Activated CD4-positive, alpha-beta T cell treated with anti-CD3 and anti-CD28 coated beads, Interleukin-2, amount 50 U/mL, for 24 hours (primary cell): ENCODE data around the gene BBS9.
"Not testable (repeated sequence)": the region's sequence is repeated elsewhere in the genome, so short reads cannot be mapped to it uniquely, and the experiment has no call there.

Experiments used
- DNase-seq, 2 donors: peaks; one replicate each; pipeline ENCODE4 v3.0.0-alpha.2; 2020; ENCODE audit warnings: low read depth in 1 of 2, low spot score in 1 of 2

The BBS9 gene

DNA sequence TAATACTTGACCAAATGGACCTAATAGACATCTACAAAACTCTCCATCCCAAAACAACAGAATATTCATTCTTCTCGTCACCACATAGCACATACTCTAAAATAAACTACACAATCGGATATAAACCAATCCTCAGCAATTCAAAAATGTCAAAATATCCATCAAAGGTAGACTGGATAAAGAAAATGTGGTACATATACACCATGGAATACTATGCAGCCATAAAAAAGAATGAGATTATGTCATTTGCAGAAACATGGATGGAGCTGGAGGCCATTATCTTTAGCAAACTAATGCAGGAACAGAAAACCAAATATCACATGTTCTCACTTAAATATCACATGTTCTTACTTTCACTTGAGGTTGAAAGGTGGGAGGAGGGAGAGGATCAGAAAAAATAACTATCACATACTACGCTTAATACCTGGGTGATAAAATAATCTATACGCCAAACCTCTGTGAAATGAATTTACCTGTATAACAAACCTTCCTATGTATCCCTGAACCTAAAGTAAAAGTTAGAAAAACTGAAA is 142.5 kb downstream of the BBS9 start:
- not testable (repeated sequence) for DNase-seq

DNA sequence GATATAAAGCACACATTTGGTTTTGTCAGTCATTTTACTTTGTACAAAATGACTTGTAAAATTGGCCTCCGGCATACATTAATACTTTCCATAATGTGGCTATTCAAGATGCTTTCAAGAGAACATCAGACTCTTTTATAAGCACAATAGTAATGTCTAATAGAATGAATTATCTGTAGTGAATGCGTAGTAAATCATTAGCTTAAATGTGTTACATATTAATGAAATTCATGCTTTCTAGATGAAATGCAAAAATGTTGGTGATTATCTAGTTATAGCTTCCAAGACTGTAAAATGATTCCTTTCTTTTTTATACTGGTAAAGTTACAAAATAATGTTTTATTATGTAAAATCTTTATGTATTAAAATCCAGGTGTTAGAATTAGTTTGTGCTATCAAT is 144.0 kb downstream of the BBS9 start:
- DNase-seq, result no peak

DNA sequence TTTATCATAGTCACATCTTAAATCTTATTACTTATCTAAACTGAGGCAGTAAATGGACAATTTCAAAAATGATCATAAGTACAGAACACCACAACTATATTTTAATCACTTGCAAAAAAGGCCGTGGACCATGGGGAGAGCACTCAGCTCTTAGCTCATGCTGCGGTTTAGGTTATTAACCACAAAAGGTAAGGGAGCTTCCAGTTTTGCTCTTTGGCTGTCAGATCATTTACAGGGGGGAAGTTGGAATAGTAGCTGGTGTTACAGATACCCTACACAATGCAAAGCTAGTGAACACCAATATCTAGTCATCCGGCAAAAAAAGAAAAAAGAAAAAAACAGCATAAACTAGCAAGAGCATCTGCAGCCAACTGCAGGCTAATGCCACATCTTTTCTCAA is 147.0 kb downstream of the BBS9 start:
- no peak for DNase-seq

DNA sequence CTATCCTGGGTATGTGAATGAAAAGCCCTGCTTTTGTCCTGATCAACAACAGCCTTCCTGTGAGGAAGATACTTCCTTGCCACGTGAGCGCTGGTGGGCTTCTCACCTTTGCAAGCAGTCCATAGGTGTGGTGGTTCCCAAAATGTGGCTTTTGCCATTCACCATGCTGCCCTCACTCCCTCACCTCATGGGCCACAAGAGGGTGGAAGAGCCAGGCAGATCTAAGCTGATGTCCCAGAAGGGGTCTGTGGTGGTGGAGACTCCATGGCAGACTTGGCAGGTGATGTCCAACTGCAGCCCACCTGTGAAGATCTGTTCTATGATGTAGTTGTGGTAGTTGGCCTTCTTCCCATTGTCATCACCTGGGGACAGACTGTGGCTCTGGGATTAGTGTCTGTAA is 147.4 kb downstream of the BBS9 start:
- no peak for DNase-seq

DNA sequence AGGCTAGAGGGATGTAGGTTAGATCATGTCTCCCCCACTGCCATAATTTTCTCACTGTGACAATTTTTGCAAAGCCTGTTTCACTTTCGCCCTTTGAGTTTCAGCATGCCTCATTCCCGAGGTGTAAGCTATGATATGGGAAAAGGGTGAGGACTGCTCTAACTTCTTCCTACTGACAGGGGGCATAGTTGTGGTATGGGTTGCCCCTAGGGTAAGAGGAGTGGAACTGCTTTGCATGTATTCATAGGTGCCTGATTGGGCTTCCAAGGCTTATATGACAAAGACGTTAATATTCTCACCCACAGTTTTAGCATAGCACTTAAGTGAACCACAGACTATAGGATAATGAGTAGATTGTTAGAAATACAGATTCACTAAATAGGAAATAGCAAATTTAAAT is 148.7 kb downstream of the BBS9 start:
- no peak for DNase-seq

DNA sequence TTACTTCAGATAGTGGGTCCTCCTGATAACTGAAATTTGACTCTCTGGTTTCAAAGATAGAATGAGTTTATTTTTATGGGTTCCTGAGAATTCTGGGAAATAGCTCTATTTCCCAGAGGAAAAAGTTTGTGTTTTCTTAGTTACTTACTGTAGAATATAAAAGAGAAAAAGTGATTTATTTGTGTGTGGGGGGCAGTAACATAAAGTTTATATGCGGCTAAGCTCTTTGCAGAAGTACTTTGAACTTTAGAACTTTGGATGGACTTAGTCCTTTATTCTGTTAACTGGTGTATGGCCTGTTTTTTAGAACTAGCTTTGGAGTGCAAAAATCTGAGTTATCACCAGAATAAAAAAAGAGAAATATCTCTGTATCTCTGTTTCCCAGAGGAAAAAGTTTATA is 157.1 kb downstream of the BBS9 start:
- DNase-seq, result no peak

- no peak for DNase-seq
These were observed 158.4 kb downstream of the BBS9 start for GRCh38 chr7:33287738-33288137.

- no peak for DNase-seq
These were observed 169.5 kb downstream of the BBS9 start for GRCh38 chr7:33298848-33299247.

GRCh38 chr7:33299425-33299824 is 170.1 kb downstream of the BBS9 start:
- DNase-seq, result no peak

DNA sequence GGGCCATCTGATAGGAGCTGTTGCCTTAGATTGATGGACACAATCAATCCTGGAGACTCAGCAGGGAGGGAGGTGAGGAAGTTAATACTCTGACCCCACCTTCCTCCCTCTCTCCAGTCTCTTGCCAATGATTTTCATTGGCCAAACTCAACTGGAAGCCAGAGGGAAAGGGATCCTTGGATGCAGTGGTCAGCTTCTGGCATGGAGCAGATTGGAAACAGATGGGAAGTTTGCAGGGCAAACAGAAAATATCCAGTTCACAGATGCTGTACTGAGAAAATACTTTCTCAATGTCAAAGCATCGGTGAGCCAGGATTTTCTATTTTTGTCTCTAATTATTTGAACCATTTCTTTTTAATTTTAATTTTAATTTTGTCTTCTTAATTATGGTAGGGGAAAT is 170.8 kb downstream of the BBS9 start:
- DNase-seq, result no peak

- no peak for DNase-seq
These were observed 171.4 kb downstream of the BBS9 start for GRCh38 chr7:33300742-33301141.

DNA sequence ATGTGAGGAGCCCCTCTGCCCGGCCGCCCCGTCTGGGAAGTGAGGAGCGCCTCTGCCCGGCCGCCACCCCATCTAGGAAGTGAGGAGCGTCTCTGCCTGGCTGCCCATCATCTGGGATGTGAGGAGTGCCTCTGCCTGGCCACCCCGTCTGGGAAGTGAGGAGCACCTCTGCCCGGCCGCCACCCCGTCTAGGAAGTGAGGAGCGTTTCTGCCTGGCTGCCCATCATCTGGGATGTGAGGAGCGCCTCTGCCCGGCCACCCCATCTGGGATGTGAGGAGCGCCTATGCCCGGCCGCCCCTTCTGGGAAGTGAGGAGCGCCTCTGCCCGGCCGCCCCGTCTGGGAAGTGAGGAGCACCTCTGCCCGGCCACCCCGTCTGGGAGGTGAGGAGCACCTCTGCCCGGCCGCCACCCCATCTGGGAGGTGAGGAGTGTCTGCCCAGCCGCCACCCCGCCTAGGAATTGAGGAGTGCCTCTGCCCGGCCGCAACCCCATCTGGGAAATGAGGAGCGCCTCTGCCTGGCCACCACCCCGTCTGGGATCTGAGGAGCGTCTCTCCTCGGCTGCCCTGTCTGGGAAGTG is 174.7 kb downstream of the BBS9 start:
- DNase-seq, result not testable (repeated sequence)

GRCh38 chr7:33307205-33307604 is 177.8 kb downstream of the BBS9 start:
- DNase-seq, result no peak

DNA sequence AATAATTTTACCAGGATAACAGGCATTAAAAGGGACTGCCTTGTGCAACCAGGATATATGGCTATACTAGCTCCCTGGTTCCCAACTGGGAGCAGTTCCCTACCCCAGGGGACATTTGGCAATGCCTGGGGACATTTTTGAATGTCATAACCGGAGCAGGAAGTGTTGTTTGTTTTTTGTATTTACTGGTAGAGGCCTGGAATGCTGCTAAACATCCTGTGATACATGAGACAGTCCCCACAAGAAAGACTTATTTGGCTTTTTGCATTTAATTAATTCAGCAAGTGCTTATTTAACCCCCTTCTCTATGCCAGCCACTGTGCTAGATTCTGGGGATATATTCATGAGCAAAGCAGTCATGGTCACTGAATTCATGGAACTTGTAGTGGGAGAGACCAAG is 181.2 kb downstream of the BBS9 start:
- DNase-seq, result no peak

GRCh38 chr7:33325754-33326484 is 196.6 kb downstream of the BBS9 start:
- DNase-seq, result no peak

- no peak for DNase-seq
These were observed 197.1 kb downstream of the BBS9 start for GRCh38 chr7:33326485-33326848.

GRCh38 chr7:33327427-33327826 is 198.1 kb downstream of the BBS9 start:
- no peak for DNase-seq

DNA sequence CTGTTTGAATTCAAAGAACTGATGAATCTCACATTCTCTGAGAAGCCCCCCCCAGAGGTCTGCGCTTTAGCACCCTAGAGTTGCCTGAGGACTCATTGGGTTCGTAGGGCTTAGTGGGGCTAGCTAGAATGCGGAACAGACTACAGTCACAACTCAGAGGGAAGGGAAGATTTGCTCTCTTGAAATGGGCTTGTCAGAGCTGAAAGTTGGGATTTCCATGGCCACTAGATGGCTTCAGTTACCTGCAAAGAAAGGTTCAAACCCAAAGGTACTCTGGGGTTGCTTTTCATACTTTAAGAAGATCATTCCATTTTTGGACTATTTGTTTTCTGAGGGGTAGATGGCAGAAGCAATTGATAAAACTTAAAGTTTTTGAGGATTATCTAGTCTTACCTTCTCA is 205.0 kb downstream of the BBS9 start:
- DNase-seq, result no peak

DNA sequence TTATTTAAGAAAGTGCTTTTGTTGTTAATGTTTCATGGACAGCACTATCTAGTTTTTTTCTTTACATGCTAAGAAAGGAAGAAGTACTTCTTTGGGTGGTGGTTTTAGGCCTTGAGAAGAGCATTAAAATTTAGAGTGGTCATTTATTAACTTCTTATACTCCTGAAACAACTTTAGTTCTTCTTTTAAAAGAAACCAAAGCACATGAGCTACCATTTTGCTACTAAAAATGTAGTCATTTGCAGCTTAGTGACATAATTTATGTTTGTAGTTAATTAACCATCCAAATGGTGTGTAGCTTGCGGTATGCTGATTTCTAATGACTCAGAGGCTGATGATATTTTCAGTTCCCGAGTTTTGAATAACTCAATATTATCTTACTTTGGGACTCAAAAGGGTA is 207.5 kb downstream of the BBS9 start:
- DNase-seq, result no peak

DNA sequence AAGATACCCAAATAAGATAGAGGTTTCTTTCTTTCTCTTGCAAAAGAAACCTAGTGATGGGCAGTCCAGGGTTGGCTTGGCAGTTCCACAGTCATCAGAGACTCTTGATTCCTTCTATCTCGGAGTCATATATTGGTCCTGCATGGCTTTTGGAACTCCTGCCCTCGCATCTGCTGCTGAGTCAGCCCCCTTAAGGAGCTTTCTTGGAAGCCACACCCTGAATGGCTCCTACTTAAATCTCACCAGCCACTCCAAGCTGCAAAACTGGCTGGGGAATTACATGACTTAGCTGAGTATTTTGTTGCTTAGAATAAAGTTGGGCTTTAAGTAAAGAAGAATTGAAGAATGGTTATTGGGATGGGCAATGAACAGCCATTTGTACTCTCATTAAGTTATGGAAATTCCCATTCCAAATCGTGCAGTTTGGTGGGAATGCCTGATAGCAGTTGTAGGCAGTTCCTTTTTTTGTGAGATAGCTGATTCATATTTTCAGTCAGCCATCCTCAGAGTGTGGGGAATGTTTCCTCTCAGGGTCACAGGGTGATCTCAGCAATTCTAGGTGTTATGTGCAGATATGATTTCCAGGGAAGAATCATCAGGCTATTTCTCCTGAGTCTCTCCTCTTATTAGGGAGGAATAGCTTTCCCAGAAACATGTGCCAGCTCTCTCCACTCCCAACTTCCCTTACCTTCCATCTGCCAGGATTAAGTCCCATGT is 209.9 kb downstream of the BBS9 start:
- no peak for DNase-seq

GRCh38 chr7:33346055-33346454 is 216.7 kb downstream of the BBS9 start:
- no peak for DNase-seq

DNA sequence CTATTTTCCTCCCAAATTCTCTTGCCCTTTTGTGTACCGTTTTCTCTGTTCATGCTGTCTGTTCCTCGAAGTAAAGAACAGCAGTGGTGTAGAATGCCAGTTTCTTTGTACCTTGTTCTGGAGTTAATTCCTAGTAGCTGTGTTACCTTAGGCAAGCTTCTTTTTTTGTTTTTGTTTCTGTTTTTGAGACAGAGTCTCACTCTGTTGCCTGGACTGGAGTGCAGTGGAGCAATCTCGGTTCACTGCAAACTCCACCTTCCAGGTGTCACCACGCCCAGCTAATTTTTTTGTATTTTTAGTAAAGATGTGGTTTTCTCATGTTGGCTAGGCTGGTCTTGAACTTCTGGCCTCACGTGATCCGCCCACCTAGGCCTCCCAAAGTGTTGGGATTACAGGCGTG is 221.2 kb downstream of the BBS9 start:
- DNase-seq, result no peak
